HG02973 (cell line): ENCODE measurements around the gene OR2H1.

Experiments used
- ATAC-seq: cut with Tn5 transposase; IDR thresholded peaks from one replicate; pipeline ENCODE4 v1.9.1; 2021; ENCODE audit warnings: moderate library complexity; ENCODE audit not compliant: unreplicated experiment

Gene OR2H1

GRCh38 chr6:29483186-29483585, 26.2 kb downstream of the OR2H1 start:
- no peak for ATAC-seq

GRCh38 chr6:29483735-29484134, 26.8 kb downstream of the OR2H1 start:
- ATAC-seq: no peak

GRCh38 chr6:29486577-29486976, 29.6 kb downstream of the OR2H1 start:
- ATAC-seq: no peak

- no peak for ATAC-seq
Measured at GRCh38 chr6:29487131-29487530, 30.2 kb downstream of the OR2H1 start.

- no peak for ATAC-seq
Measured at GRCh38 chr6:29487660-29488059, 30.7 kb downstream of the OR2H1 start, which contains the start of gene MAS1L. Gene MAS1L, minus strand, starts transcription at chr6:29487956. Its CDS starts 54 bp downstream, at chr6:29487902.

GRCh38 chr6:29488874-29489273, 31.9 kb downstream of the OR2H1 start:
- no peak for ATAC-seq

- no peak for ATAC-seq
Measured at GRCh38 chr6:29489286-29489685, 32.3 kb downstream of the OR2H1 start.

GRCh38 chr6:29490055-29490454, 33.1 kb downstream of the OR2H1 start:
- no peak for ATAC-seq

GRCh38 chr6:29490552-29490951, 33.6 kb downstream of the OR2H1 start:
- ATAC-seq: no peak

- ATAC-seq: no peak
Measured at GRCh38 chr6:29491574-29491973, 34.6 kb downstream of the OR2H1 start.

- ATAC-seq: no peak
Measured at GRCh38 chr6:29493261-29493660, 36.3 kb downstream of the OR2H1 start.

- ATAC-seq: no peak
Measured at GRCh38 chr6:29494131-29494530, 37.2 kb downstream of the OR2H1 start.

GRCh38 chr6:29495571-29495970, 38.6 kb downstream of the OR2H1 start:
- ATAC-seq: no peak

GRCh38 chr6:29496961-29497360, 40.0 kb downstream of the OR2H1 start:
- no peak for ATAC-seq

GRCh38 chr6:29499704-29500103, 42.7 kb downstream of the OR2H1 start:
- ATAC-seq: no peak

GRCh38 chr6:29500594-29500993, 43.6 kb downstream of the OR2H1 start:
- ATAC-seq: no peak

GRCh38 chr6:29501106-29501505, 44.2 kb downstream of the OR2H1 start:
- no peak for ATAC-seq

GRCh38 chr6:29502181-29502580, 45.2 kb downstream of the OR2H1 start:
- no peak for ATAC-seq

- ATAC-seq: no peak
Measured at GRCh38 chr6:29502597-29502996, 45.6 kb downstream of the OR2H1 start.

- ATAC-seq: no peak
Measured at GRCh38 chr6:29504961-29505360, 48.0 kb downstream of the OR2H1 start.

GRCh38 chr6:29505808-29506207, 48.9 kb downstream of the OR2H1 start:
- ATAC-seq: no peak

GRCh38 chr6:29506446-29507067, 49.6 kb downstream of the OR2H1 start:
- ATAC-seq: no peak

GRCh38 chr6:29507319-29507718, 50.4 kb downstream of the OR2H1 start:
- ATAC-seq: no peak
